ENCODE results near the gene B4GALNT1. TPM values are rescaled to one million over a fixed set of nuclear protein-coding genes. Genes with fewer than 3 reads are reported as not detected.

B4GALNT1 gene
- polyA plus RNA-seq, 1 donor from 2014 or later, result 99.9 TPM

GRCh38 chr12:57632073-57632957 lies 686 bp downstream of the B4GALNT1 start:
- H3K9me2 ChIP-seq (ENCODE audit: insufficient read depth, low read length), result no peaks in the 10 kb centered on the region
- H3K9me3 ChIP-seq (ENCODE audit: low read length), result no peaks in the 10 kb centered on the region
- H3K9ac ChIP-seq (ENCODE audit: low read length), result peak overlapping the region; percentile 94
- H4K20me1 ChIP-seq (ENCODE audit: insufficient read depth), result no peaks in the 10 kb centered on the region
- peaks cover 38% of the 10 kb centered on the region for H3K27me3 ChIP-seq (ENCODE audit: insufficient read depth, low read depth, low read length)
- peaks cover 3% of the 10 kb centered on the region for H3F3A ChIP-seq (ENCODE audit: insufficient read depth, low read length, poor library complexity, severe bottlenecking)
- H3K79me2 ChIP-seq (replicated peaks; ENCODE audit: insufficient read depth, low read length), result peaks cover 7% of the 10 kb centered on the region
- peak overlapping the region; percentile 82 for H3K27ac ChIP-seq (ENCODE audit: low read length)
- TF ChIP-seq SMC3 (conservative IDR thresholded peaks at IDR 0.05; ENCODE audit: poor library complexity) (no peak), EP300 (conservative IDR thresholded peaks at IDR 0.05; ENCODE audit: poor library complexity, severe bottlenecking) (no peak), POLR2AphosphoS5 (IDR thresholded peaks at IDR 0.05) (peak; percentile 46), MXI1 (conservative IDR thresholded peaks at IDR 0.05; ENCODE audit: poor library complexity, severe bottlenecking) (peak; percentile 9)
- peak overlapping the region; percentile 93 for H3K4me2 ChIP-seq (ENCODE audit: low read length)
- peaks cover 14% of the 10 kb centered on the region for H3K36me3 ChIP-seq (ENCODE audit: insufficient read depth, low read length)
- H3K4me3 ChIP-seq (ENCODE audit: low read length), result peak overlapping the region; percentile 97
- H2AFZ ChIP-seq (ENCODE audit: low read depth, low read length), result peak overlapping the region; percentile 60

GRCh38 chr12:57631566-57632072 lies 1.4 kb downstream of the B4GALNT1 start:
- peak overlapping the region; percentile 97 for H3K4me3 ChIP-seq (ENCODE audit: low read length)
- H3K79me2 ChIP-seq (replicated peaks; ENCODE audit: insufficient read depth, low read length), result peaks cover 7% of the 10 kb centered on the region
- TF ChIP-seq POLR2AphosphoS5 (IDR thresholded peaks at IDR 0.05) (peak; percentile 25), REST (IDR thresholded peaks at IDR 0.05; ENCODE audit: borderline replicate concordance) (no peak), MXI1 (conservative IDR thresholded peaks at IDR 0.05; ENCODE audit: poor library complexity, severe bottlenecking) (no peak)
- peak overlapping the region; percentile 93 for H3K4me2 ChIP-seq (ENCODE audit: low read length)
- H3K27me3 ChIP-seq (ENCODE audit: insufficient read depth, low read depth, low read length), result peaks cover 43% of the 10 kb centered on the region
- H3F3A ChIP-seq (ENCODE audit: insufficient read depth, low read length, poor library complexity, severe bottlenecking), result peaks cover 3% of the 10 kb centered on the region
- H3K27ac ChIP-seq (ENCODE audit: low read length), result peak overlapping the region; percentile 82
- peak overlapping the region; percentile 60 for H2AFZ ChIP-seq (ENCODE audit: low read depth, low read length)
- no peaks in the 10 kb centered on the region for H4K20me1 ChIP-seq (ENCODE audit: insufficient read depth)
- H3K36me3 ChIP-seq (ENCODE audit: insufficient read depth, low read length), result peaks cover 14% of the 10 kb centered on the region
- peak overlapping the region; percentile 94 for H3K9ac ChIP-seq (ENCODE audit: low read length)
- H3K9me3 ChIP-seq (ENCODE audit: low read length), result no peaks in the 10 kb centered on the region
- H3K9me2 ChIP-seq (ENCODE audit: insufficient read depth, low read length), result no peaks in the 10 kb centered on the region

DNA sequence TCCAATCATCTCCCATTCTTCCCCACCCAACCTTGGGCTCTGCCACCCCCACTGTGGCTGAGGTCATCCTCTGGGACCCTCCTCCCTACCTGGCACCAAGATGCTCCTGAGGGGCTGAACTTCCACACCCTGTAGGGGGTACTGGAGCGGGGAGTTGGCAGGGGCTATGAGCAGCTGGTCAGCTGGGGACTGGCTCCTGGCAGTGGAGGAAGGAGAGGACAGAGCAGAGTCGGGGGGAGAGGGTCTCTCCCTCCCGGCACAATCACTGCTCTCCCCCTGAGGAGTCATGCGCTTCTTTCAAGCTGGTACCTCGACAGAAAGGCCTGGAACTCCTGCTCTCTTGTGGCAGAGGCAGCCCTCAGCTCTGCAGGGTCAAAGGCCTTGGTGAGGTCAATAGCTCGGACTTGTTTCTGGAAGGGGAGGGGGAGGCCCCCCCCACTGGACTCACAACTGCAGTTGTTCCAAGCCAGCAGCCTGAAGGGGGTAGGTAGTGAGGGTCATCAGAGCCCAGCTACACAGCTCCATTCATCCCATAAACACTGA lies 2.0 kb downstream of the B4GALNT1 start:
- H3F3A ChIP-seq (ENCODE audit: insufficient read depth, low read length, poor library complexity, severe bottlenecking), result peaks cover 3% of the 10 kb centered on the region
- peak overlapping the region; percentile 97 for H3K4me3 ChIP-seq (ENCODE audit: low read length)
- H3K9me2 ChIP-seq (ENCODE audit: insufficient read depth, low read length), result no peaks in the 10 kb centered on the region
- H3K4me2 ChIP-seq (ENCODE audit: low read length), result peak overlapping the region; percentile 93
- peak overlapping the region; percentile 94 for H3K9ac ChIP-seq (ENCODE audit: low read length)
- H3K27ac ChIP-seq (ENCODE audit: low read length), result peak overlapping the region; percentile 82
- peaks cover 47% of the 10 kb centered on the region for H3K27me3 ChIP-seq (ENCODE audit: insufficient read depth, low read depth, low read length)
- H2AFZ ChIP-seq (ENCODE audit: low read depth, low read length), result no peak overlapping the region
- peaks cover 14% of the 10 kb centered on the region for H3K36me3 ChIP-seq (ENCODE audit: insufficient read depth, low read length)
- no peak for TF ChIP-seq EP300 (conservative IDR thresholded peaks at IDR 0.05; ENCODE audit: poor library complexity, severe bottlenecking)
- no peak for TF ChIP-seq POLR2AphosphoS5 (IDR thresholded peaks at IDR 0.05)
- TF ChIP-seq, protein P1, sequence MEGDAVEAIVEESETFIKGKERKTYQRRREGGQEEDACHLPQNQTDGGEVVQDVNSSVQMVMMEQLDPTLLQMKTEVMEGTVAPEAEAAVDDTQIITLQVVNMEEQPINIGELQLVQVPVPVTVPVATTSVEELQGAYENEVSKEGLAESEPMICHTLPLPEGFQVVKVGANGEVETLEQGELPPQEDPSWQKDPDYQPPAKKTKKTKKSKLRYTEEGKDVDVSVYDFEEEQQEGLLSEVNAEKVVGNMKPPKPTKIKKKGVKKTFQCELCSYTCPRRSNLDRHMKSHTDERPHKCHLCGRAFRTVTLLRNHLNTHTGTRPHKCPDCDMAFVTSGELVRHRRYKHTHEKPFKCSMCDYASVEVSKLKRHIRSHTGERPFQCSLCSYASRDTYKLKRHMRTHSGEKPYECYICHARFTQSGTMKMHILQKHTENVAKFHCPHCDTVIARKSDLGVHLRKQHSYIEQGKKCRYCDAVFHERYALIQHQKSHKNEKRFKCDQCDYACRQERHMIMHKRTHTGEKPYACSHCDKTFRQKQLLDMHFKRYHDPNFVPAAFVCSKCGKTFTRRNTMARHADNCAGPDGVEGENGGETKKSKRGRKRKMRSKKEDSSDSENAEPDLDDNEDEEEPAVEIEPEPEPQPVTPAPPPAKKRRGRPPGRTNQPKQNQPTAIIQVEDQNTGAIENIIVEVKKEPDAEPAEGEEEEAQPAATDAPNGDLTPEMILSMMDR (IDR thresholded peaks at IDR 0.05; ENCODE audit: poor library complexity, severe bottlenecking), result no peak
- no peak for TF ChIP-seq MXI1 (conservative IDR thresholded peaks at IDR 0.05; ENCODE audit: poor library complexity, severe bottlenecking)
- no peak for TF ChIP-seq RAD21 (conservative IDR thresholded peaks at IDR 0.05)
- no peak for TF ChIP-seq TAF1 (IDR thresholded peaks at IDR 0.05; ENCODE audit: low read depth)
- TF ChIP-seq EZH2 (IDR thresholded peaks at IDR 0.05; ENCODE audit: borderline replicate concordance, insufficient read depth, low read length, poor library complexity, severe bottlenecking), result no peak
- TF ChIP-seq SMC3 (conservative IDR thresholded peaks at IDR 0.05; ENCODE audit: poor library complexity), result no peak
- TF ChIP-seq REST (IDR thresholded peaks at IDR 0.05; ENCODE audit: borderline replicate concordance), result no peak
- H3K79me2 ChIP-seq (replicated peaks; ENCODE audit: insufficient read depth, low read length), result peaks cover 7% of the 10 kb centered on the region
- no peaks in the 10 kb centered on the region for H4K20me1 ChIP-seq (ENCODE audit: insufficient read depth)
- H3K9me3 ChIP-seq (ENCODE audit: low read length), result no peaks in the 10 kb centered on the region

Measured in neural cell (in vitro differentiated cells).